Upper lobe of left lung (tissue), 6 donors: ENCODE measurements around the gene FOXN3. TPM values are rescaled to one million over a fixed set of nuclear protein-coding genes. Genes with fewer than 3 reads are reported as not detected.
A peak's percentile ranks its signal among the peaks of the same experiment; 100 is the strongest.

ENCODE experiments used
- ATAC-seq, 2 donors: fragments of 200-7000 bp; cut with Tn5 transposase; one replicate each; pipeline ENCODE4 v1.9.1; 2022; ENCODE audit warnings: mild to moderate bottlenecking in 2 of 2, moderate library complexity in 2 of 2; ENCODE audit not compliant: low FRiP score in 2 of 2
- DNase-seq, 2 donors: peaks; one replicate each; pipeline ENCODE4 v3.0.0-alpha.2; 2019 to 2020
- H3K27ac ChIP-seq, 4 donors: fragments of 200-600 bp; sonication (generic); one replicate each; pipeline ENCODE4 v1.5.1; 2016 to 2019
- H3K27me3 ChIP-seq, 4 donors: fragments of 200-600 bp; sonication (generic); one replicate each; pipeline ENCODE4 v1.5.1; 2017 to 2019
- H3K36me3 ChIP-seq, 4 donors: fragments of 200-600 bp; sonication (generic); one replicate each; pipeline ENCODE4 v1.5.1; 2016 to 2019
- H3K4me1 ChIP-seq, 4 donors: fragments of 200-600 bp; sonication (generic); one replicate each; pipeline ENCODE4 v1.5.1; 2018 to 2019
- H3K4me3 ChIP-seq, 4 donors: fragments of 200-600 bp; sonication (generic); one replicate each; pipeline ENCODE4 v1.5.1; 2017 to 2019; ENCODE audit warnings: mild to moderate bottlenecking in 2 of 4, moderate library complexity in 1 of 4
- H3K9me3 ChIP-seq, 4 donors: fragments of 200-600 bp; sonication (generic); one replicate each; pipeline ENCODE4 v1.5.1; 2018 to 2019
- EP300 ChIP-seq, 4 donors: sonication (generic); formaldehyde crosslinking; IDR thresholded peaks; one replicate each; pipeline ENCODE4 v1.5.1; 2017; ENCODE audit warnings: antibody characterized with exemption in 4 of 4, control low read depth in 2 of 4
- POLR2A ChIP-seq, 4 donors: fragments of 450-650 bp; IDR thresholded peaks; one replicate each; pipeline ENCODE4 v1.5.1; 2016 to 2017; ENCODE audit warnings: antibody characterized with exemption in 4 of 4, mild to moderate bottlenecking in 2 of 4
- POLR2AphosphoS5 ChIP-seq, 2 donors: sonication (generic); formaldehyde crosslinking; IDR thresholded peaks; one replicate each; pipeline ENCODE4 v1.5.1; 2017; ENCODE audit warnings: antibody characterized with exemption in 2 of 2
- WGBS, 2 donors: methylation state at CpG; one replicate each; pipeline ENCODE4 v1.1.5; 2017 to 2018; 5-methylcytosine and 5-hydroxymethylcytosine counted together
- total RNA-seq, 6 donors: library from RNA; depleted of rRNA in 4 of 6; stranded (reverse); fragments of >200 nt in 4 of 6; gene quantifications; one replicate each; pipeline versions ENCODE4 v1.1.0 to v1.2.1, GENCODE V29; 2016 to 2021
- TF ChIP-seq, protein P1 (sequence below), 6 experiments: fragments of 450-650 bp in 4 of 6; fragments of 200-600 bp in 2 of 6; sonication (generic) in 2 of 6; IDR thresholded peaks; one replicate each; pipeline ENCODE4 v1.5.1; 2016 to 2019; ENCODE audit warnings: antibody characterized with exemption in 6 of 6
- donor health status: DM: no; HTN: no; CAD: no; lungs with moderate emphysema.
- donor health status: DM: no; HTN: yes; CAD: no; lungs with severe emphysema.

Gene FOXN3
- total RNA-seq, 6 donors from 2014 or later = 63.4 to 115 (median 77.2) TPM

- no peaks in the 10 kb centered on the region for H3K27me3 ChIP-seq
- no peak for TF ChIP-seq EP300 (IDR thresholded peaks at IDR 0.05)
- TF ChIP-seq POLR2AphosphoS5 (IDR thresholded peaks at IDR 0.05) = no peak
- TF ChIP-seq POLR2A (IDR thresholded peaks at IDR 0.05) = no peak
- TF ChIP-seq, protein P1, sequence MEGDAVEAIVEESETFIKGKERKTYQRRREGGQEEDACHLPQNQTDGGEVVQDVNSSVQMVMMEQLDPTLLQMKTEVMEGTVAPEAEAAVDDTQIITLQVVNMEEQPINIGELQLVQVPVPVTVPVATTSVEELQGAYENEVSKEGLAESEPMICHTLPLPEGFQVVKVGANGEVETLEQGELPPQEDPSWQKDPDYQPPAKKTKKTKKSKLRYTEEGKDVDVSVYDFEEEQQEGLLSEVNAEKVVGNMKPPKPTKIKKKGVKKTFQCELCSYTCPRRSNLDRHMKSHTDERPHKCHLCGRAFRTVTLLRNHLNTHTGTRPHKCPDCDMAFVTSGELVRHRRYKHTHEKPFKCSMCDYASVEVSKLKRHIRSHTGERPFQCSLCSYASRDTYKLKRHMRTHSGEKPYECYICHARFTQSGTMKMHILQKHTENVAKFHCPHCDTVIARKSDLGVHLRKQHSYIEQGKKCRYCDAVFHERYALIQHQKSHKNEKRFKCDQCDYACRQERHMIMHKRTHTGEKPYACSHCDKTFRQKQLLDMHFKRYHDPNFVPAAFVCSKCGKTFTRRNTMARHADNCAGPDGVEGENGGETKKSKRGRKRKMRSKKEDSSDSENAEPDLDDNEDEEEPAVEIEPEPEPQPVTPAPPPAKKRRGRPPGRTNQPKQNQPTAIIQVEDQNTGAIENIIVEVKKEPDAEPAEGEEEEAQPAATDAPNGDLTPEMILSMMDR (IDR thresholded peaks at IDR 0.05) = no peak
- peak overlapping the region in 3 of 4 donors; percentile 45 to 59 (median 55) for H3K27ac ChIP-seq
- H3K36me3 ChIP-seq = peaks cover 0 to 3% (median 1%) of the 10 kb centered on the region in 4 donors
- ATAC-seq = no peak
- H3K9me3 ChIP-seq = no peaks in the 10 kb centered on the region
- H3K4me3 ChIP-seq = no peak overlapping the region
- H3K4me1 ChIP-seq = peaks cover 12 to 34% (median 28%) of the 10 kb centered on the region in 4 donors
- DNase-seq = no peak
Measured at GRCh38 chr14:89215114-89215513, 201.9 kb downstream of the FOXN3 start.

DNA sequence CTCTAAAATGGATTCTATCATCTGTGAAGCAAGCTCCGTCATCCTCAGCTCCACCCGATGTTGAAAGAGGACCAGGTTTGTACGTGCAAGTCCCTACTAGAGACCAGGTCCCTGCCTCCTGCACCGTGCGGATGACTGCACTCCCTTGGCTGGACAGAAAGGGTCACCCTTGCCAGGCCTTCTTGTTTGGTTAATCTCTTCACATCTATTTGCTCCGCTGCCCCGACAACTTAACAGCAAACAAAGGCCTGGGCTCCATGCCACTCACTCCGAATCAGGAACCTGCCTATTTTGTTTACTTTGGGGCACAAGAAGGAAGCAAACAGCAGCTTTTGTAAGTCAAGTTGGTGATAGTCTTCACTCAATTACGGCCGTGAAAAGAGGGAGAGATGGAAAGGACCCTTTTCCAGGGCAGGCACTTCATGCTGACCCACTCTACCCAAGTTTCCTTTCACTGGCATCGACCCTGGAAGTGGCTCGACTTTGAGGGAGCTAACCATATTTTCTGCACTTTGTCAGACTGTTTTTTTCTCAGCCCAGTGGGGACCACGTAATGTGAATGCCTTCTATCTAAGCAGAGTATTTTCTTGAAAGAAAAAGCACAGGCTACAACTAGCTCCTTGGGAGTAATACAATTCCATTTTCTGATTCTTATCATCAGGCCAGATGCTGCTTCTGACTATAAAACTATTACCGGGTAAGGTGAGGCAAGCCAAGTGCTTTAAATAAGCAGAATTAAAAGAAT lies 202.6 kb downstream of the FOXN3 start:
- H3K27me3 ChIP-seq = no peaks in the 10 kb centered on the region
- H3K4me1 ChIP-seq = peaks cover 12 to 34% (median 28%) of the 10 kb centered on the region in 4 donors
- DNase-seq (peak in 1 of 2 donors; percentile 93), ATAC-seq (peak; percentile 87 to 96)
- TF ChIP-seq POLR2AphosphoS5 (IDR thresholded peaks at IDR 0.05) (peak in 1 of 2 donors; percentile 47), POLR2A (IDR thresholded peaks at IDR 0.05) (no peak), EP300 (IDR thresholded peaks at IDR 0.05) (peak in 1 of 4 donors; percentile 37)
- TF ChIP-seq, protein P1 (IDR thresholded peaks at IDR 0.05) = peak in 3 of 6 experiments; percentile 26 to 41 (median 28)
- H3K9me3 ChIP-seq = no peaks in the 10 kb centered on the region
- H3K4me3 ChIP-seq = no peak overlapping the region
- H3K36me3 ChIP-seq = peaks cover 0 to under 1% (median 0%) of the 10 kb centered on the region in 4 donors
- 32 to 41% methylated on average over 14 of the region's 14 CpGs for WGBS, 2 donors
- H3K27ac ChIP-seq = peak overlapping the region in 3 of 4 donors; percentile 45 to 59 (median 55)

- Histone ChIP-seq H3K9me3 (no peaks in the 10 kb centered on the region), H3K4me1 (peaks cover 12 to 34% (median 28%) of the 10 kb centered on the region in 4 donors), H3K4me3 (no peak overlapping the region), H3K27me3 (no peaks in the 10 kb centered on the region), H3K27ac (no peak overlapping the region), H3K36me3 (no peaks in the 10 kb centered on the region)
- DNase-seq (no peak), ATAC-seq (no peak)
- no peak for TF ChIP-seq POLR2AphosphoS5 (IDR thresholded peaks at IDR 0.05)
- no peak for TF ChIP-seq EP300 (IDR thresholded peaks at IDR 0.05)
- no peak for TF ChIP-seq POLR2A (IDR thresholded peaks at IDR 0.05)
- TF ChIP-seq, protein P1 (IDR thresholded peaks at IDR 0.05) = no peak
- 46 to 57% methylated on average over 5 to 6 of the region's 6 CpGs for WGBS, 2 donors
Measured at GRCh38 chr14:89212386-89213235, 204.4 kb downstream of the FOXN3 start.

GRCh38 chr14:89209558-89209957 lies 207.5 kb downstream of the FOXN3 start:
- H3K4me1 ChIP-seq = peaks cover 3 to 29% (median 19%) of the 10 kb centered on the region in 4 donors

More at GRCh38 chr14:89209558-89209957, 207.5 kb downstream of the FOXN3 start:
- Histone ChIP-seq H3K9me3 (no peaks in the 10 kb centered on the region), H3K27me3 (no peaks in the 10 kb centered on the region), H3K36me3 (peaks cover 0 to 6% (median 0%) of the 10 kb centered on the region in 4 donors), H3K4me3 (no peak overlapping the region), H3K27ac (no peak overlapping the region)
- DNase-seq (no peak), ATAC-seq (no peak)
- TF ChIP-seq, protein P1 (IDR thresholded peaks at IDR 0.05) = no peak
- TF ChIP-seq POLR2A (IDR thresholded peaks at IDR 0.05) = no peak
- TF ChIP-seq EP300 (IDR thresholded peaks at IDR 0.05) = no peak
- no peak for TF ChIP-seq POLR2AphosphoS5 (IDR thresholded peaks at IDR 0.05)
- 85 to 86% methylated on average over 3 of the region's 3 CpGs for WGBS, 2 donors
